Measurements from ENCODE around the gene THAP7. TPM values are rescaled to one million over a fixed set of nuclear protein-coding genes. Genes with fewer than 3 reads are reported as not detected.

THAP7 gene
- total RNA-seq, 1 experiment from 2014 or later = 19.3 TPM

- TF ChIP-seq ZSCAN18 (CRISPR knock-in tag; IDR thresholded peaks at IDR 0.05) = no peak
These were observed 29.0 kb upstream of the THAP7 start (continued) for GRCh38 chr22:21030621-21031544.

GRCh38 chr22:21030032-21030431, 28.1 kb upstream of the THAP7 start:
- Mint-ChIP-seq H3K27me3 (ENCODE audit: low read depth) (peaks cover 33% of the 10 kb centered on the region), H3K4me1 (peaks cover 6% of the 10 kb centered on the region), H3K36me3 (no peaks in the 10 kb centered on the region), H3K27ac (no peak overlapping the region), H3K4me3 (no peak overlapping the region), H3K9me3 (no peaks in the 10 kb centered on the region)
- no peak for TF ChIP-seq SMAD4 (CRISPR knock-in tag; IDR thresholded peaks at IDR 0.05)
- no peak for TF ChIP-seq MXD4 (CRISPR knock-in tag; IDR thresholded peaks at IDR 0.05; ENCODE audit: borderline replicate concordance)
- TF ChIP-seq OVOL2 (CRISPR knock-in tag; IDR thresholded peaks at IDR 0.05; ENCODE audit: borderline replicate concordance) = no peak
- TF ChIP-seq GRHL2 (CRISPR knock-in tag; IDR thresholded peaks at IDR 0.05; ENCODE audit: insufficient replicate concordance, severe bottlenecking) = no peak
- no peak for TF ChIP-seq STAT6 (CRISPR knock-in tag; conservative IDR thresholded peaks at IDR 0.05; ENCODE audit: low read depth)
- TF ChIP-seq CBFB (CRISPR knock-in tag; IDR thresholded peaks at IDR 0.05; ENCODE audit: low read depth) = no peak
- no peak for TF ChIP-seq CREM (CRISPR knock-in tag; IDR thresholded peaks at IDR 0.05)
- TF ChIP-seq SOX15 (CRISPR knock-in tag; IDR thresholded peaks at IDR 0.05) = no peak
- TF ChIP-seq TP53 (CRISPR knock-in tag; IDR thresholded peaks at IDR 0.05) = no peak
- ChIA-PET CTCF (interaction anchor here (1.1 to 2.4 kb wide), 2 partner anchors 9 to 16 kb away, joined by 3 to 9 read pairs; partner anchors contain the start of gene LRRC74B), POLR2A (no interaction called here)
- DNase-seq (ENCODE audit: low spot score) = no peak
- no peak for ATAC-seq

- no peak for ATAC-seq
- H3K27ac Mint-ChIP-seq = no peak overlapping the region
- H3K27me3 Mint-ChIP-seq (ENCODE audit: low read depth) = peaks cover 33% of the 10 kb centered on the region
- no peaks in the 10 kb centered on the region for H3K36me3 Mint-ChIP-seq
- H3K4me1 Mint-ChIP-seq = peaks cover 6% of the 10 kb centered on the region
- no peak overlapping the region for H3K4me3 Mint-ChIP-seq
- ChIA-PET CTCF (interaction anchor here (0.9 to 2.4 kb wide), 3 partner anchors 9 to 17 kb away, joined by 3 to 9 read pairs (median 3); partner anchors contain the start of gene LRRC74B), POLR2A (no interaction called here)
- no peak for DNase-seq (ENCODE audit: low spot score)
- no peaks in the 10 kb centered on the region for H3K9me3 Mint-ChIP-seq
- TF ChIP-seq GTF2I (CRISPR knock-in tag; conservative IDR thresholded peaks at IDR 0.05) (no peak), ZNF263 (CRISPR knock-in tag; IDR thresholded peaks at IDR 0.05; ENCODE audit: low read depth) (no peak), HMGXB4 (CRISPR knock-in tag; IDR thresholded peaks at IDR 0.05) (no peak), NFYB (CRISPR knock-in tag; conservative IDR thresholded peaks at IDR 0.05; ENCODE audit: low read depth) (no peak), GRHL2 (CRISPR knock-in tag; IDR thresholded peaks at IDR 0.05; ENCODE audit: insufficient replicate concordance, severe bottlenecking) (no peak), CBFB (CRISPR knock-in tag; IDR thresholded peaks at IDR 0.05; ENCODE audit: low read depth) (no peak), CTCF (IDR thresholded peaks at IDR 0.05) (no peak), FOXK1 (CRISPR knock-in tag; IDR thresholded peaks at IDR 0.05) (no peak), ATF1 (CRISPR knock-in tag; IDR thresholded peaks at IDR 0.05) (no peak), ZNF396 (CRISPR knock-in tag; IDR thresholded peaks at IDR 0.05; ENCODE audit: borderline replicate concordance) (no peak), PRDM15 (CRISPR knock-in tag; IDR thresholded peaks at IDR 0.05) (no peak)
These were observed 27.6 kb upstream of the THAP7 start for GRCh38 chr22:21029486-21030025.

Data from WTC11 (cell line).